NB4 (cell line): ENCODE results near the gene MRPL24.
"Not testable (repeated sequence)": the region's sequence is repeated elsewhere in the genome, so short reads cannot be mapped to it uniquely, and the experiment has no call there.

Source experiments
- DNase-seq: peaks from one replicate; pipeline ENCODE4 v3.0.0; 2010; ENCODE audit warnings: low read depth
- H3K4me3 ChIP-seq: one replicate; pipeline ENCODE4 v1.5.1; 2011; ENCODE audit warnings: mild to moderate bottlenecking, low read depth, low read length, moderate library complexity
- MYC ChIP-seq: IDR thresholded peaks from 2 replicates; pipeline ENCODE4 v1.6.1; 2011; ENCODE audit warnings: low read depth, low read length
- POLR2A ChIP-seq: IDR thresholded peaks from 2 replicates; pipeline ENCODE4 v1.6.1; 2011; ENCODE audit warnings: mild to moderate bottlenecking; ENCODE audit not compliant: insufficient read length; ENCODE audit errors: extremely low read depth
- TF ChIP-seq, protein P1 (sequence below): IDR thresholded peaks from 2 replicates; pipeline ENCODE4 v1.6.1; 2011; ENCODE audit warnings: low read depth, low read length
- TF ChIP-seq, protein P2 (sequence below): IDR thresholded peaks from one replicate; pipeline ENCODE4 v1.5.1; 2012; ENCODE audit warnings: low read depth, low read length

The MRPL24 gene

DNA sequence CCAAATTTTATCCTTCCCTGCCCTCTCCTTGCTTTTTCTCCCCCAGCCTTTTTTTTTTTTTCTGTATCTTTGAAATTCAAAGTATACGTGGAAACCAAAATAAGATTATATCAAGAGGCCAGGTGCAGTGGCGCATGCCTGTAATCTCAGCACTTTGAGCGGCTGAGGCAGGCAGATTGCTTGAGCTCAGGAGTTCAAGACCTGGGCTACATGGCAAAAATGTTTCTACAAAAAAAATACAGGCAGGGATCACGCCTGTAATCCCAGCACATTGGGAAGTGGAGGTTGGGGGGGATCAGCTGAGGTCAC lies 19.9 kb upstream of the MRPL24 start:
- no peak overlapping the region for H3K4me3 ChIP-seq
- no peak for DNase-seq
- TF ChIP-seq, protein P1, sequence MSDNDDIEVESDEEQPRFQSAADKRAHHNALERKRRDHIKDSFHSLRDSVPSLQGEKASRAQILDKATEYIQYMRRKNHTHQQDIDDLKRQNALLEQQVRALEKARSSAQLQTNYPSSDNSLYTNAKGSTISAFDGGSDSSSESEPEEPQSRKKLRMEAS: no peak
- TF ChIP-seq MYC (no peak), POLR2A (no peak)
- TF ChIP-seq, protein P2, sequence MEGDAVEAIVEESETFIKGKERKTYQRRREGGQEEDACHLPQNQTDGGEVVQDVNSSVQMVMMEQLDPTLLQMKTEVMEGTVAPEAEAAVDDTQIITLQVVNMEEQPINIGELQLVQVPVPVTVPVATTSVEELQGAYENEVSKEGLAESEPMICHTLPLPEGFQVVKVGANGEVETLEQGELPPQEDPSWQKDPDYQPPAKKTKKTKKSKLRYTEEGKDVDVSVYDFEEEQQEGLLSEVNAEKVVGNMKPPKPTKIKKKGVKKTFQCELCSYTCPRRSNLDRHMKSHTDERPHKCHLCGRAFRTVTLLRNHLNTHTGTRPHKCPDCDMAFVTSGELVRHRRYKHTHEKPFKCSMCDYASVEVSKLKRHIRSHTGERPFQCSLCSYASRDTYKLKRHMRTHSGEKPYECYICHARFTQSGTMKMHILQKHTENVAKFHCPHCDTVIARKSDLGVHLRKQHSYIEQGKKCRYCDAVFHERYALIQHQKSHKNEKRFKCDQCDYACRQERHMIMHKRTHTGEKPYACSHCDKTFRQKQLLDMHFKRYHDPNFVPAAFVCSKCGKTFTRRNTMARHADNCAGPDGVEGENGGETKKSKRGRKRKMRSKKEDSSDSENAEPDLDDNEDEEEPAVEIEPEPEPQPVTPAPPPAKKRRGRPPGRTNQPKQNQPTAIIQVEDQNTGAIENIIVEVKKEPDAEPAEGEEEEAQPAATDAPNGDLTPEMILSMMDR: no peak

DNA sequence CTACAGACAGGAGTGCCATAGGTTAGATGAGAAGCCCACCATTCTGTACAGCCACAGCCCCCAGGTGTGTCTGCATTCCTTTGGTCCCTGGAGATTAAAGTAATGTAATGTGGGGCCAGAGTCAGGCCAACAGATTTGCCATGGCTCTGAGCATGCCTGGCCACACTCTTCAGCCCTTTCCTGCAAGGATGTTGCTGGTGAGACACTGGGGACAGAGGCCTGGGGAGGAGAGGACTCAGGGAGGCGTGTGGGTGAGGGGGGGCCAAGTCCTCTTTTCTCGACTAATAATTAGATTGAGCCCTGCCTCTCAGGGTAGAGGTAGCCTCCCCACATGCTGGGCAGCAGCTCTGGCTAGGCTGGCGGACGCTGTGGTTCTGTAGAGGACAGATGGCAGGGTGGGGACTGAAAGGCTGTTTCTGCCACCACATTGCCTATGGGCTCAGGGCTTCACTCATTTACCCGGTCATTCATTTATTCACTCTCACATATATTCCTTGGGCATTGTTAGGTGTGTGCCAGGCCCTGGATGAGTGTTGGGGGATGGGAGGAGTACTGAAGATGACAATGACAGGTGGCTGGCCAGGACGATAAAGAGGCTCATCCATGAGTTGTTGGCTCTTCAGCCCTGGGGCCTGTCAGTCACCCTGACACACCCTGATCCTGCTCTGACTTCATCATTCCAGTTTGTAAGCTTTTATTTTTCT lies 19.4 kb upstream of the MRPL24 start:
- H3K4me3 ChIP-seq: no peak overlapping the region
- TF ChIP-seq POLR2A (no peak), MYC (no peak)
- TF ChIP-seq, protein P1: no peak
- TF ChIP-seq, protein P2: no peak
- DNase-seq: no peak

DNA sequence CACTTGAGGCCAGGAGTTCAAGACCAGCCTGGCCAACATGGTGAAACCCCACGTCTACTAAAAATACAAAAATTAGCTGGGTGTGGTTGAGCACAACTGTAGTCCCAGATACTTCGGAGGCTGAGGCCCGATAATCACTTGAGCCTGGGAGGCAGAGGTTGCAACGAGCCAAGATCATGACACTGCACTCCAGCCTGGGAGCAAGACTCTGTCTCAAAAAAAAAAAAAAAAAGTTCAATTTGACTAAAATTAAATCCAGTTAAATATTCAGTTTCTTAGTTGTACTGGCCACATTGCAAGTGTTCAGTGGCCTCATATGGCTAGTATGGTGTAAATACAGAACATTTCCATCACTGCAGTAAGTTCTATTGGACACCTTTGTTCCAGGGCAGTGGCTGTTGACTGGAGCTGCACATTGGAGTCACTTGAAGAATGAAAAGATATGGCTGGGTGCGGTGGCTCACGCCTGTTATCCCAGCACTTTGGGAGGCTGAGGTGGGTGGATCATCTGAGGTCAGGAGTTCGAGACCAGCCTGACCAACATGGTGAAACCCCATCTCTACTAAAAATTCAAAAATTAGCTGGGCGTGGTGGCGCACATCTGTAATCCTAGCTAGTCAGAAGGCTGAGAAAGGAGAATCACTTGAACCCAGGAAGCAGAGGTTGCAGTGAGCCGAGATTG lies 16.8 kb upstream of the MRPL24 start:
- DNase-seq, H3K4me3 ChIP-seq: not testable (repeated sequence)

DNA sequence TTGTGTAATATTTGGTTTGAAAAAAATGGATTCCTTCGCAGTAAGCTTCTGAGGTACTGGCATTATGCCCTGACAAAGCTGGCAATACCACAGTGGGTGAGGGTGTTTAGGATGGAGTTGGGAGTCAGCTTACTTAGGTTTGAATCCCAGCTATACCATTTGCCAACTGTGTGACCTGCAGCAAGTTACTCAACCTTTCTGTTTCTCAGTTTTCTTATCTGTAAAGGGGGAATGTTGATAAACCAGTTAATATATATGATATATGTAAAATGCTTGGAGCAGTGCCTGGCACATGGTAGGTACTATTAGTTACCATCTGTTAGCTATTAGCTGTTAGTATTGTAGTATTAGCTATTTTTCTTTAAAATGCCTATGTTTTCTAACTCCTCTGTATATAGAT lies 15.5 kb upstream of the MRPL24 start:
- TF ChIP-seq, protein P1: no peak
- TF ChIP-seq POLR2A (no peak), MYC (no peak)
- TF ChIP-seq, protein P2: no peak
- no peak overlapping the region for H3K4me3 ChIP-seq
- DNase-seq: no peak

DNA sequence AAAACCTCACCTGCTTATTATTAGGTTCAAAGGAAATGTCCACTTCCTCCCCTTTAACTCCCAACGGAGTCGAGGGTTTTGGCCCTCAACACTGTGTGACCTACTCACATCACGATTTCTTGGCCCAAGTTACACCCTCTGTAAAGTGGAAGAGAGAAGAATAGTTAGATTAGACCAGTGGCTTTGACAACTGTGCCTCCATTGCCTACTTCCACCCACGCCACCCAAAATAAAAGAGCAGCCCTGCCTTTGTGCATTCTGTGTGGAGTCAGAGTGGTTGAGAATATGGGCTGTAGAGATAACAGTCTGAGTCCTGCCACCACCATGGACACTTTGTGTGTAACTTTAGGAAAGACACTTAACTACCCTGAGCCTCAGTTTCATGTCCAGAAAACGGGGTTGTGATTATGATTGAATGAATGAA lies 14.7 kb upstream of the MRPL24 start:
- no peak for DNase-seq
- TF ChIP-seq, protein P1: no peak
- TF ChIP-seq MYC: no peak
- H3K4me3 ChIP-seq: no peak overlapping the region

DNA sequence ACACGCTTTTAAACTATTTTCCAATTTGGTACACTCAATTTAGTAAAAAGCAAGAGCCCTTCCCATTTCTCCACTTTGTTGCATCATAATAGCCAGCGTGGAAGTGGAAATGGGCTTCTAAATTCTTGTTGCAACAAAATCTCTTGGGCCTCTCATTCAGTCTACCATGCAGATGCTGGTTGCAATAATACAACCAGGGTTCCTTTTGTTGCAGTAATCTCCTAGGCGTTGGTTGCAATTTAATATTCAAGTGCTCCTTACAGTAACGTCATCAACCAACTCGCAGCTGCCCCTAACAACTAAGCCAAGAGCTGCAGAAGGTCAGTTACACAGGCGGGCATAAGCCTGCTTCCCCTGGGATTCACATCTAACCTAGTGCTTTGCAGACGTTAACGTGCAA lies 13.3 kb upstream of the MRPL24 start:
- TF ChIP-seq POLR2A (no peak), MYC (no peak)
- TF ChIP-seq, protein P1: no peak
- TF ChIP-seq, protein P2: no peak
- H3K4me3 ChIP-seq: no peak overlapping the region
- no peak for DNase-seq
